Measurements from ENCODE around the gene SCPEP1.

DNA sequence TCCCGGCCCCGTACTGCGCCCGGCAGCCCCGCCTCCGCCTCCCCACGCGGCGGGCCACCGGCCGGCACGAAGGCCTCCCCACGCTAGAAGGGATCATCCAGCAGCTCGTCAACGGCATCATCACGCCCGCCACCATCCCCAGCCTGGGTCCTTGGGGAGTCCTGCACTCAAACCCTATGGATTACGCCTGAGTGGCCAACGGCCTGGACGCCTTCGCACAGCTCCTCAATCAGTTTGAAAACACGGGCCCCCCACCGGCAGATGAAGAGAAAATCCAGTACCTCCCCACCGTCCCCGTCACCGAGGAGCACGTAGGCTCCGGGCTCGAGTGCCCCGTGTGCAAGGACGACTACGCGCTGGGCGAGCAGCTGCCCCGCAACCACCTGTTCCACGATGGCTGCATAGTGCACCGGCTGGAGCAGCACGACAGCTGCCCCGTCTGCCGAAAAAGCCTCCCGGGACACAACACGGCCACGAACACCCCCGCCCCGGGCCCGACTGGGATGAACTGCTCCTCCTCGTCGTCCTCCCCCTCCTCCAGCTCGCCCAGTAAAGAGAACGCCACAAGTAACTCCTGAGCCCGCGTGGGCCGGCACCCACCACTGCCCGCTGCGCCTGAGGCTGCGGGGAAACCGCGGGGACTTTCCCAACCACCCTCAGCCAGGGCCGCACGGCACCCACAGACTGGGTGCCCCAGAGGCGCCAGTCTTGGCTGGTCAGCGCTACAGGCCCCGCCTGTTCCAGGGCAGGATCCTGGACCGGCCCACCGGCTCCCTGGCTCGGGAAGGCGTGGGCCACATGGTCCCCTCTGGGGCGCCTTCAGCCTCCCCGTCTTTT is 68.2 kb downstream of the SCPEP1 start:
- TF ChIP-seq, protein P1, sequence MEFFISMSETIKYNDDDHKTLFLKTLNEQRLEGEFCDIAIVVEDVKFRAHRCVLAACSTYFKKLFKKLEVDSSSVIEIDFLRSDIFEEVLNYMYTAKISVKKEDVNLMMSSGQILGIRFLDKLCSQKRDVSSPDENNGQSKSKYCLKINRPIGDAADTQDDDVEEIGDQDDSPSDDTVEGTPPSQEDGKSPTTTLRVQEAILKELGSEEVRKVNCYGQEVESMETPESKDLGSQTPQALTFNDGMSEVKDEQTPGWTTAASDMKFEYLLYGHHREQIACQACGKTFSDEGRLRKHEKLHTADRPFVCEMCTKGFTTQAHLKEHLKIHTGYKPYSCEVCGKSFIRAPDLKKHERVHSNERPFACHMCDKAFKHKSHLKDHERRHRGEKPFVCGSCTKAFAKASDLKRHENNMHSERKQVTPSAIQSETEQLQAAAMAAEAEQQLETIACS (CRISPR knock-in tag; IDR thresholded peaks at IDR 0.05): no peak
- TF ChIP-seq TCF12 (IDR thresholded peaks at IDR 0.05) (no peak), TCF12 (CRISPR knock-in tag; IDR thresholded peaks at IDR 0.05) (no peak)
